CD4-positive, alpha-beta T cell treated with Interleukin-15 for 4 hours (primary cell): ENCODE data around the gene ZNF385C.

Experiments
- DNase-seq: peaks from one replicate; pipeline ENCODE4 v3.0.0-alpha.2; 2020; ENCODE audit warnings: low spot score

The ZNF385C gene

GRCh38 chr17:42124256-42124655 lies 26.0 kb upstream of the ZNF385C start:
- DNase-seq = no peak

GRCh38 chr17:42122371-42123303 lies 24.4 kb upstream of the ZNF385C start, which contains the start of gene HSPB9:
Gene HSPB9 (plus strand): TSS chr17:42122804. CDS start chr17:42122851, 47 bp downstream.
- no peak for DNase-seq

- peak; percentile 71 for DNase-seq
Observed at GRCh38 chr17:42120770-42121769, 22.8 kb upstream of the ZNF385C start, which contains the start of gene KAT2A. Gene KAT2A (minus strand): TSS chr17:42121367. CDS start chr17:42121304, 63 bp downstream.

GRCh38 chr17:42120161-42120769 lies 22.0 kb upstream of the ZNF385C start:
- no peak for DNase-seq

GRCh38 chr17:42119301-42119700 lies 21.0 kb upstream of the ZNF385C start:
- no peak for DNase-seq

- peak; percentile 50 for DNase-seq
Observed at GRCh38 chr17:42118545-42118944, 20.3 kb upstream of the ZNF385C start.

- DNase-seq = no peak
Observed at GRCh38 chr17:42118126-42118510, 19.8 kb upstream of the ZNF385C start.

GRCh38 chr17:42117397-42118125 lies 19.3 kb upstream of the ZNF385C start:
- DNase-seq = no peak

- peak; percentile 88 for DNase-seq
Observed at GRCh38 chr17:42116705-42117396, 18.6 kb upstream of the ZNF385C start.

GRCh38 chr17:42114118-42114517 lies 15.8 kb upstream of the ZNF385C start:
- no peak for DNase-seq

GRCh38 chr17:42113293-42114069 lies 15.2 kb upstream of the ZNF385C start:
- DNase-seq = no peak

- peak; percentile 85 for DNase-seq
Observed at GRCh38 chr17:42112552-42113176, 14.4 kb upstream of the ZNF385C start, which contains the start of gene DHX58. Gene DHX58 (minus strand): TSS chr17:42112714. CDS start chr17:42111892, 822 bp downstream.

GRCh38 chr17:42111871-42112551 lies 13.7 kb upstream of the ZNF385C start:
- DNase-seq = peak; percentile 24

GRCh38 chr17:42111265-42111636 lies 13.0 kb upstream of the ZNF385C start:
- DNase-seq = no peak

GRCh38 chr17:42110301-42111264 lies 12.3 kb upstream of the ZNF385C start:
- no peak for DNase-seq

GRCh38 chr17:42109086-42109485 lies 10.8 kb upstream of the ZNF385C start:
- no peak for DNase-seq
